Stromal cell of bone marrow (primary cell): ENCODE measurements around the gene SUPT7L.

Experiments used
- DNase-seq: peaks from one replicate; pipeline ENCODE4 v3.0.0-alpha.2; 2012; ENCODE audit warnings: low read depth

The SUPT7L gene, protein sequence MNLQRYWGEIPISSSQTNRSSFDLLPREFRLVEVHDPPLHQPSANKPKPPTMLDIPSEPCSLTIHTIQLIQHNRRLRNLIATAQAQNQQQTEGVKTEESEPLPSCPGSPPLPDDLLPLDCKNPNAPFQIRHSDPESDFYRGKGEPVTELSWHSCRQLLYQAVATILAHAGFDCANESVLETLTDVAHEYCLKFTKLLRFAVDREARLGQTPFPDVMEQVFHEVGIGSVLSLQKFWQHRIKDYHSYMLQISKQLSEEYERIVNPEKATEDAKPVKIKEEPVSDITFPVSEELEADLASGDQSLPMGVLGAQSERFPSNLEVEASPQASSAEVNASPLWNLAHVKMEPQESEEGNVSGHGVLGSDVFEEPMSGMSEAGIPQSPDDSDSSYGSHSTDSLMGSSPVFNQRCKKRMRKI

GRCh38 chr2:27663285-27664153 is at the start of gene SUPT7L, which contains the start of gene SLC4A1AP:
TSS of gene SUPT7L (minus strand) at chr2:27663614. CDS start at chr2:27662192, 1,422 bp downstream.
TSS of gene SLC4A1AP (plus strand) at chr2:27663889. CDS start at chr2:27663915, 26 bp downstream.
- DNase-seq: peak; percentile 68

GRCh38 chr2:27713201-27713600 is 49.8 kb upstream of the SUPT7L start:
- DNase-seq: no peak

- DNase-seq: no peak
These were observed 49.1 kb upstream of the SUPT7L start for GRCh38 chr2:27712522-27712921.

GRCh38 chr2:27711804-27712203 is 48.4 kb upstream of the SUPT7L start:
- DNase-seq: no peak

- no peak for DNase-seq
These were observed 47.4 kb upstream of the SUPT7L start for GRCh38 chr2:27710640-27711430.

GRCh38 chr2:27709960-27710575 is 46.7 kb upstream of the SUPT7L start:
- no peak for DNase-seq

GRCh38 chr2:27709326-27709725 is 45.9 kb upstream of the SUPT7L start:
- no peak for DNase-seq

- DNase-seq: no peak
These were observed 45.3 kb upstream of the SUPT7L start for GRCh38 chr2:27708666-27709065.

DNA sequence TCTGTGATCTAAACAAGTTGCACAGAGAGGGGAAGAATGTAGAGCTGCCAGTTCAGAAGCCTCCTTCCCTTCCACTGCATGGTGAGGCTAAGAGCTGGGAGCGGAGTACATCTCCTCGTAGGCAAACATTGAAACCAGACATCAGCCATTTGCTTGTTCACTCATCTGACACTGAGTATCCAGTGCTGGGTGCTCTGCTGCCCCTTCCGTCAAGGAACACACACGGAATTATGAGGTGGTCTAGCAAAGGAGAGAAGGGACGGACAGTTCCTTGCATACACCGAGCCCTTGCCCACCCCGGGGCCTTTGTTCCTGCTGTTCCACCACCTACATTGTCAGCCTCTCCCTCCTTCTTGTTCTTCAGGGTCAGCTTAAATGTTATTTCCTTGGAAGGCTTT is 44.8 kb upstream of the SUPT7L start:
- no peak for DNase-seq

GRCh38 chr2:27707462-27708256 is 44.2 kb upstream of the SUPT7L start:
- DNase-seq: no peak

DNA sequence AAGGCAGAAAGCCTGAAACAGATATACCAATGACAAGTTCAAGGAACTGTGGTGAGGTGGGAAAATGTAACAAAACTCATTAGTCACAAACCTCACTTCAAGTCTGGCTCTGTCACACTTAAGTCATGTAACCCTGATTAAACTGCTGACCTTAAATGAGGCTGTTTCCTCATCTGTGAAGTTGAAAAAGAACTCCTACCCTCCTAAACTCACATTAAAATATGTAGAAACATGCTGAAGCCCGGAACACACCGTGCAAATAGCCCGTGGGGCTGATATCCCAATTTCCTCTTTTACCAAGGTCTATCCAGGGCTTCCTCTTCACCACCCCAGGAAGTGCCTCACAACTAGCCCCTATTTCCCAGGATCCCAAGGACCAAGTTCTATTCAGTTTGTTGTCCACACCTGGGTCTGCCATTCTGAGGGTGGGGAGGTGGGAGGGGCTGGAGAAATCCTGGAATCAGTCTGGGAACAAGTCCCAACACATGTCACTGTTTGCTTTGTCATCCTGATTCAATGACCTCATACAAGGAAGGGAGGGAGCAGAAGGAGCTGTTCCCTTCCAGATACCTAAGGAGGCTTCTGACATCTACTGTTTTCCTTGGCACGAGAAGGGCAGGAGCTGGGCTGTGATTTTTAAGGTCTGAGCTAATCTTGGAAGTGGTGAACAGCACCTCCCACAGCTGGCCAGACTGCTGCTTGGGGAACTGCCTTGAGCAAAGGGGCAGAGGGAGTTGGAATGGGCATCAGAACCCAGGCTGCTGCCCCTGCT is 42.6 kb upstream of the SUPT7L start:
- peak; percentile 88 for DNase-seq

DNA sequence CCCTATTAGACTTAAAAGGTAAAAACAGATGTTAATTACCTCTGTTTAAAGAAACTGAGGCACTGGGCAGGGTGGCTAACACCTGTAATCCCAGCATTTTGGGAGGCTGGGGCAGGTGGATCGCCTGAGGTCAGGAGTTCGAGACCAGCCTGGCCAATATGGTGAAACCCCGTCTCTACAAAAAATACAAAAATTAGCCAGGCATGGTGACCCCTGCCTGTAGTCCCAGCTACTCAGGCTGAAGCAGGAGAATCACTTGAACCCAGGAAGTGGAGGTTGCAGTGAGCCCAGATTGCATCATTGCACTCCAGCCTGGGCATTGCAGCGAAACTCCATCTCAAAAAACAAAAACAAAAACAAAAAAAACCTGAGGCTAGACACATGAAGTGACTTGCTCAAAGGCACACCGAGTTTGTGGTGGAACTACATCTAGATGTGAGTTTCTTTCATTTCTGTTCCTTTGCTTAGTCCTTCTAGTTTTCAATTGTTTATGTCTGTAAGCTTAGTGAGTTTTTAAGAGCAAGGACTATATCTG is 41.0 kb upstream of the SUPT7L start:
- no peak for DNase-seq

GRCh38 chr2:27703638-27704341 is 40.4 kb upstream of the SUPT7L start:
- peak; percentile 89 for DNase-seq

DNA sequence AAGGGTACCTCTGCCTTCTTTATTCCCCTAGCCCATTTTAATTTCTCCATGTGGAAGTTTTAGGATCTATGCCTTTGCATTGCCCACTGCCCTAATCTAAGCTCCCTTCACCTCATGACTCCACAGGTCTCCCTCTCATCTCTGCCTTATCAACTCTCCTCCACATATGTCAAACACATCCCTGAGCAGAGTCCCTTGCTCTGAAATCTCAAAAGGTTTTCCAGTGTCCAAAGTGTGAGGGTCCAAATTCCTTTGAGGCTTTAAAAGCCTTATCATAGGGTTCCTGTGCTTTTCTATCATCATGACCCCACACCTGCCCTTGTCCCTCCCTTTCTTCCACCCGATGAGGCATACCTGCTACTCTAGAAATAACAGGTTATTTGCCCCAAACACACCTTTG is 38.9 kb upstream of the SUPT7L start:
- no peak for DNase-seq

- no peak for DNase-seq
These were observed 38.3 kb upstream of the SUPT7L start for GRCh38 chr2:27701676-27702075.

DNA sequence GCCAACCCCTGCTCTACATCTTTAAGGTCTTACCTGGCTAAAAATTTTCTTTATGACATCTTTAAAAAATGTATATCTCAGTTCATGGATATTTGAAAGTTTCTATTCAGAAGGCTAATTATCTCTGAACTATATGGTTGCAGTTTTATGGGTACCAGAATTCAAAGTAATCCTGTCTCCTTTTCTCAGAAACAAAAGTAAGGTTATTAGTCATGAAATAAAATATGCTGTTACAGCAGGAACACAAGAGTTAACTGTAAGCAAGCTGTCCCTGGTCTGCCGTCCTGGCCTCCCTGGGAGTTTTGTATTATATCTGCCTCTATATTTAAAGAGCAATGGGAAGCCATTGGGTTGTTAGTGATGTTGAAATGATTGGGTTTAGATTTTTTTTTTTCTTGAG is 34.2 kb upstream of the SUPT7L start:
- no peak for DNase-seq

- DNase-seq: no peak
These were observed 26.6 kb upstream of the SUPT7L start for GRCh38 chr2:27690052-27690451.

GRCh38 chr2:27689424-27689823 is 26.0 kb upstream of the SUPT7L start:
- no peak for DNase-seq

DNA sequence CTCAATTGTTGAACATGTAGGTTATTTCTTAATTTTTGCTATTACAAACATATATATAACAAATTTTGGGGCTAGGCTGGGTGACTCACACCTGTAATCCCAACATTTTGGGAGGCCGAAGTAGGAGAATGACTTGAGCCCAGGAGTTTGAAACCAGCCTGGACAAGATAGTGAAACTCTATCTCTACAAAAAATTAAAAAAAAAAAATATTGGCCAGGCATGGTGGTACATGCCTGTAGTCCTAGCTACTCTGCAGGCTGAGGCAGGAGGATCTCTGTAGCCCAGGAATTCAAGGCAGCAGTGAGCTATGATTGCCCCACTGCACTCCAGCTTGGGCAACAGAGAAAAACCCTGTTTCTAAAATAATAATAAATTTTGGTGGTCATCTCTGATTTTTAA is 23.8 kb upstream of the SUPT7L start:
- DNase-seq: no peak
